Fibroblast of the conjunctiva (primary cell): ENCODE measurements around the gene LMLN.
"Not testable (repeated sequence)": the region's sequence is repeated elsewhere in the genome, so short reads cannot be mapped to it uniquely, and the experiment has no call there.

ENCODE experiments used
- DNase-seq: peaks from one replicate; pipeline ENCODE4 v3.0.0-alpha.2; 2010; ENCODE audit warnings: low read depth

Gene LMLN

GRCh38 chr3:198079771-198080520 is 119.9 kb downstream of the LMLN start:
- DNase-seq: no peak

DNA sequence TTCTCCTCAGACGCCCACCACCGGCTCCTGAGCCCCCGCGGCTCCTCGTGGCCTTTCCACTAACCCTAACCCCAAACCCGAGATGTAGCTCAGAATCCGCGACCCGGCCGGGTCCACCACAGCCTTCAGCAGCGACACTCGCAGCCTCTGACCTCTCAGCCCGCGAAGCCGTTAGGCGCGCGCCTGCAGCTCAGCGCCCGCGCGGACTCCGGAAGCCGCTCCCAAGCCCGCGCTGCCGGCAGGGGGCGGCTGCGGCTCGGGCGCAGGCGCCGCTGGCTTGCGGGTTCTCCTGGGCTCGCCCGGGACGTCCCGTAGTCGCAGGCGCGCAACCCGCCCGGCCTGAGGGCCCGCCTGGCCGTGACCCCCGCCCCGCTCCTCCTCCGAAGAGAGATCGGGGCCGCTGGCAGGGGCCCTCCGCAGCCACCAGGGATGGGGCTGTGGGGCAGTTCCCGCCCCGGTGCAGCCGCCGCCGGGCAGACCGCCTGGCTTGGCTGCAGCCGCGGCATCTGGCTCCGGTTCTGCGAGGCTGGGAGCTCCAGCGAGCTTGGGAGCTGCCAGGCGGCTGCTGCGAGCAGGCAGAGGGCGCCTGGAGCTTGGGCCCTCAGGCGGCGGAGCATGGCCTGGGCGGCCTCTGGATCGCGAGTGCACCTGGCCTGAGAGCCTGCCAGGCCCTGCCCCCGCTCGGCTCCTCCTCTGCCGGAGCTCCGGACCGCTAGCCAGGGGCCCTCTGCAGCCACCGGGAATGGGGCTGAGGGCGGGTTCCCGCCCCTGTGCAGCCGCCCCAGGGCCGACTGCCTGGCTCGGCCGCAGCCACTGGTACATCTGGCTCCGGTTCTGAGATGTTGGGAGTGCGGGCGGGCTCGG is 120.7 kb downstream of the LMLN start:
- DNase-seq: peak; percentile 24

- DNase-seq: no peak
Measured at GRCh38 chr3:198081421-198081844, 121.4 kb downstream of the LMLN start.

- not testable (repeated sequence) for DNase-seq
Measured at GRCh38 chr3:198082226-198082625, 122.2 kb downstream of the LMLN start.

GRCh38 chr3:198088421-198088955 is 128.5 kb downstream of the LMLN start:
- DNase-seq: no peak

DNA sequence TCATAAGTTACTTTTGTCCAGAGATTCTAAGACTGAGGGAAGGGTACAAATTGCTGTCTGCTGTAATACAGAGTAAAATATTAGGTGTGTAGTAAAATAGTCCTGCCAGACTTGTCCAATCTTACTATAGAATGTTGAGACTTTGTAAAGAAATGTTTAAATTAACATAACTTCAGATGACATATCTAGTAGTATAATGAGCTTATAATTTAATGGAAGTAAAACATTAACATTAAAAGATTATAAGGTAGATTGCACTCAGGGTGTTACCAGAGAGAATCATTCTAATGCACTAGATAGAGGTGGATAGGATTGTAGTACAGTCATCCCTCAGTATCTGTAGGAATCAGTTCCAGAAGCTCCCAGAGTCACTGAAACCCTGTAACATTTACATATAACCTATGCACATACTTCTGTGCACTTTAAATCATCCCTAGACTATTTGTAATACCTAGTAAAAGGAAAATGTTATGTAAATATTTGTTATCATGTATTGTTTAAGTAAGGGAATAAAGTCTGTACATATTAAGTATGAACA is 130.8 kb downstream of the LMLN start:
- DNase-seq: no peak

DNA sequence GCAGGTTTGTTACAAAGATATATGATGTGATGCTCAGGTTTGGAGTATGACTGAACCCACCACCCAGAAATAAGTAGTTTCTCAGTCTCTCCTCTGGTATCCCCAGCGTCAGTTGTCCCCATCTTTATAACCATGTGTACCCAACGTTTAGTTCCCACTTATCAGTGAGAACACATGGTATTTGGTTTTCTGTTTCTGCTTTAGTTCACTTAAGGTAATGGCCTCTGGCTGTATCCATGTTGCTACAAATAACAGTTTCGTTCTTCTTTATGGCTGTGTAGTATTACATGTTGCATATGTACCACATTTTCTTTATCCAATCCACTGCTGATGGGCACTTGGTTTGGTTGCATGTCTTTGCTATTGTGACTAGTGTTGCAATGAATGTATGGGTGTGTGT is 132.3 kb downstream of the LMLN start:
- no peak for DNase-seq

DNA sequence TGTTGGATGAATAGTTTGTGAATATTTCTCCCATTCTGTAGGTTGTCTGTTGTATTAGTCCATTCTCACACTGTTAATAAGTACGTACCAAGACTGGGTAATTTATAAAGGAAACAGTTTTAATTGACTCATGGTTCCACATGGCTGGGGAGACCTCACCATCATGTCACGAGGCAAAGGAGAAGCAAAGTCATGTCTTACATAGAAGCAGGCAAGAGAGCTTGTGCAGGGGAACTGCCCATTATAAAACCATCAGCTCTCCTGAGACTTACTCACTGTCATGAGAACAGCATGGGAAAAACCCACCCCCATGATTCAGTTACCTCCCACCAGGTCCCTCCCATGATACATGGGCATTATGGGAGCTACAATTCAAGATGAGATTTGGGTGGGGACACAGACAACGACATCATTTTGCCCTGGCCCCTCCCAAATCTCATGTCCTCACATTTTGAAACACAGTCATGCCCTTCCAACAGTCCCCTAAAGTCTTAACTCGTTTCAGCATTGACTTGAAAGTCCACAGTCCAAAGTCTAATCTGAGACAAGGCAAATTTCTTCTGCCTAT is 133.2 kb downstream of the LMLN start:
- DNase-seq: no peak
